Measurements from ENCODE around the gene RPS19. TPM values are rescaled to one million over a fixed set of nuclear protein-coding genes. Genes with fewer than 3 reads are reported as not detected.

RPS19 gene
- total and polyA plus RNA-seq, 4 donors: 1,062 to 2,335 (median 1,709) TPM

DNA sequence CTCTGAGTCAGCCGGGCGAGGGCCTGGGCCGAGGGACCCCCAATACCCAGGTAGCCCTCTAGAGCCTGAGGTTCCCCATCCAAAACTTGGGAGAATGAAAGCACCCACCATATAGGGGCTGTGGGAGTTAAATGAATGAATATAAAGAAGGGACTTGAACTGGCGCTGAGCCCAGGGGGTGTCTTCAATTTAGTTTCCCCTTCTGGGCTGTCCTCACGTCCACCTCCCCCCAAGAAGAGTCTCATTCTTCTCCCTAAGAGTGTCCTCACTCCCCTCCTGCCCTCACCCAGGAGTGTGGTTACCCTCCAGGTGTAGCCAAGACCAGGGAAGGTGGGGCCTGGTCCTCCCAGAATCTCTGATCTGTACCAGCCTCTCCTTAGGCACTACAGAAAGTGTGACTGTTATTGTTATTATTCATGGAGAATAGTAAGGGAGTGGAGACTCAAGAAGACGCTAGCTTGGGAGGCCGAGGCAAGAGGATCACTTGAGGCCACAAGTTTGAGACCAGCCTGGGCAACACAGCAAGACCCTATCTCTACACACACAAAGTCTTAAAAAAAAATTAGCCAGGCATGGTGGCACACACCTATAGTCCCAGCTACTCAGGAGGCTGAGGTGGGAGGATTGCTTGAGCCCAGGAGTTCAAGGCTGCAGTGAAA is 19.7 kb downstream of the RPS19 start:
- Histone ChIP-seq H3K27me3 (ENCODE audit: control insufficient read depth in 1 of 2, insufficient read depth in 2 of 2, low read length in 1 of 2) (no peaks in the 10 kb centered on the region), H3K4me1 (ENCODE audit: control insufficient read depth in 1 of 2, insufficient read depth in 2 of 2, low read length in 2 of 2) (no peaks in the 10 kb centered on the region), H3K36me3 (ENCODE audit: control insufficient read depth in 1 of 2, insufficient read depth in 2 of 2, low read length in 1 of 2) (no peaks in the 10 kb centered on the region), H3K27ac (ENCODE audit: low read depth in 1 of 2, low read length in 2 of 2) (no peak overlapping the region), H3K4me3 (ENCODE audit: low read length in 2 of 2) (no peak overlapping the region), H3K9me3 (ENCODE audit: control insufficient read depth, low read length) (no peaks in the 10 kb centered on the region)
- intact Hi-C loops (cut with DNase I): loop anchor here (5.0 to 10.0 kb wide), 2 partner anchors 75 to 78 kb away; partner anchors contain the start of gene RABAC1 (in 2 of the 2)
- no peak for ATAC-seq (ENCODE audit: low FRiP score)
- DNase-seq: no peak
- 78 to 80% methylated on average over 7 of the region's 7 CpGs for WGBS, 2 donors

DNA sequence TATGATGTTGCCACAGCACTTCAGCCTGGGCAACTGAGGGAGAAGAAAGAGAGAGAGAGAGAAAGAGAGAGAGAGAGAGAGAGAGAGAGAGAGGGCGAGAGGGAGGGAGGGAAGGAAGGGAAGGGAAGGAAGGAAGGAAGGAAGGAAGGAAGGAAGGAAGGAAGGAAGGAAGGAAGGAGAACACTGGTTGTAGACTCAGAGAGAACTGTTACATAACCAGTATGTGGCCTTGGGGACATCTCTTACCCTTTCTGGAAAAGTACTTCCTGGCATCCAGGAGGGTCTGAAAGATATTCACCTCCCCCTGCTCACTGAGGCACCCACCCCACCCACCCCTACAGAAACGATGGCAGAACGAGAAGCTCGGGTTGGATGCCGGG is 20.3 kb downstream of the RPS19 start:
- Histone ChIP-seq H3K27ac (ENCODE audit: low read depth in 1 of 2, low read length in 2 of 2) (no peak overlapping the region), H3K27me3 (ENCODE audit: control insufficient read depth in 1 of 2, insufficient read depth in 2 of 2, low read length in 1 of 2) (no peaks in the 10 kb centered on the region), H3K4me1 (ENCODE audit: control insufficient read depth in 1 of 2, insufficient read depth in 2 of 2, low read length in 2 of 2) (no peaks in the 10 kb centered on the region), H3K4me3 (ENCODE audit: low read length in 2 of 2) (no peak overlapping the region), H3K9me3 (ENCODE audit: control insufficient read depth, low read length) (no peaks in the 10 kb centered on the region), H3K36me3 (ENCODE audit: control insufficient read depth in 1 of 2, insufficient read depth in 2 of 2, low read length in 1 of 2) (no peaks in the 10 kb centered on the region)
- 61 to 65% methylated on average over 4 to 5 of the region's 5 CpGs for WGBS, 2 donors
- intact Hi-C loops (cut with DNase I): loop anchor here (5.0 to 10.0 kb wide), 2 partner anchors 74 to 77 kb away; partner anchors contain the start of gene RABAC1 (in 2 of the 2)
- ATAC-seq (ENCODE audit: low FRiP score) (no peak), DNase-seq (no peak)

DNA sequence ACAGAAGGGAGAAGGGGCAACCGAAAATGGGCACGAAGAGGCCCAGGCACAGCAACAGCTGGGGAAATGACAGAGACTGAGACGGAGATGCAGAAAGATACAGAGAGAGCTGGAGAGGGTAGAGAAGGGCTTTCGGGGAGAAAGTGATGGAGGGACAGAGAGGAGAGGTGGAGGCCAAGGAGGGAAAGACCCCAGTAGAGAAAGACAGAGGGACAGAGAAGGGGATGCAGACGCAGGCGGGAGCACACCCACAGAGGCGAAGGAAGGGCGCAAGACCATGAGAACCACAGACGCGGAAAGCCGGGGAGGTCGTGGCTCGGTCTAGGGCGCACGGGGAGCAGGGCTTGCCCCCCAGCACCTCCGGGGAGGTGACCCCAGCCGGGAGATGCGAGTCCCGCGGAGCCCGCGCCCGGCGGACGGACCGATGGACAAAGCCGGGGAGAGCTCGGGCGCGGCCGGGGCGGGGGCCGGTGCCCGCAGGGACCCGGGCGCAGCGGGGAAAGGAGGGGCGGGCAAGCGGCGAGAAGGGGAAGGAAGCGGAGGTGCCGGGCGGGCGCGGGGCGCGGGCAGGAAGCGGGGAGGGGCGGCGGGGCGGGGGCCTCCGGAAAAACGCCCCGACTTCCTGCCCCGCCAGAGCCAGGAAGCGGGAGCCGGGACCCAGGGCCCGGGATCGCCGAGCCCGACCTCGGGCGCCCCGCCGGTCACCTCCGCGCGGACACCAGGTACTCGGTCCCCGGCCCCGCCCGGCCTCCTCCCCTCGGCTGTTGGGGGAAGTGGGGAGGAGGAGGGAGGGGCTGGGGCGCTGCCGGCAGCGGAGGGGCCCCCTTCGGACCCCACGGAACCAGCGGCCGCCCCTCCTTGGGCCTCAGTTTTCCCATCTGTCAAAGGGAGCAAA is 22.8 kb downstream of the RPS19 start, which contains the start of gene ARHGEF1:
Gene ARHGEF1, plus strand, starts transcription at position 617 of the 895 bp plus-strand sequence. CDS start 4,899 bp downstream, outside the sequence.
- peak; percentile 23 for ATAC-seq (ENCODE audit: low FRiP score)
- peak within 1 kb of the TSS in 1 of 2 donors; percentile 16 for H3K27ac ChIP-seq (ENCODE audit: low read depth in 1 of 2, low read length in 2 of 2)
- H3K27me3 ChIP-seq (ENCODE audit: control insufficient read depth in 1 of 2, insufficient read depth in 2 of 2, low read length in 1 of 2): no peaks in the 10 kb centered on the region
- WGBS, 2 donors: 2 to 6% methylated on average over 24 to 80 of the region's 80 CpGs
- no peaks in the 10 kb centered on the region for H3K9me3 ChIP-seq (ENCODE audit: control insufficient read depth, low read length)
- H3K4me3 ChIP-seq (ENCODE audit: low read length in 2 of 2): peak within 1 kb of the TSS; percentile 95 to 96
- H3K36me3 ChIP-seq (ENCODE audit: control insufficient read depth in 1 of 2, insufficient read depth in 2 of 2, low read length in 1 of 2): no peaks in the 10 kb centered on the region
- peak; percentile 77 to 90 for DNase-seq
- intact Hi-C loops (cut with DNase I): loop anchor here (1.0 to 10.0 kb wide), 3 partner anchors 23 to 74 kb away; partner anchors contain the start of genes RABAC1 (in 2 of the 2) and RPS19 (in 1 of the 2)
- H3K4me1 ChIP-seq (ENCODE audit: control insufficient read depth in 1 of 2, insufficient read depth in 2 of 2, low read length in 2 of 2): no peaks in the 10 kb centered on the region

DNA sequence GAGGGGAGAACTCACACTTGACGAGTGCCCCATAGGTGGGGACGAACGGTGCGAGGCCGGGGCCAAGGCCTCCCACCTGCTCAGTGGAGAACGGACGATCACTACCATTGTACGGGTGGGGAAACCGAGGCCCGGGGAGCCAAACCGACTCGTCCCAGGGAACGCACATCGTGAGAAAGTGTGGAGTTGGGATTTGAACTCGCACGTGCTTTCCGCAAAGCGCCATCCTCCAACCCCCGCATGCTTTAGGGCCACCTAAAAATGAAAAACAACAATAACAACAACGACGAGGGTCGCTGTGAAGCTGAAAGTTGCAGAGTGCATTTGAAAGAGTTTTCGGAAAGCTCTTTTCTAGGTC is 23.4 kb downstream of the RPS19 start:
- no peaks in the 10 kb centered on the region for H3K9me3 ChIP-seq (ENCODE audit: control insufficient read depth, low read length)
- intact Hi-C loops (cut with DNase I): loop anchor here (5.0 to 10.0 kb wide), 2 partner anchors 71 to 74 kb away; partner anchors contain the start of gene RABAC1 (in 2 of the 2)
- WGBS, 2 donors: 1% methylated on average over 23 of the region's 23 CpGs
- ATAC-seq (ENCODE audit: low FRiP score): no peak
- no peaks in the 10 kb centered on the region for H3K4me1 ChIP-seq (ENCODE audit: control insufficient read depth in 1 of 2, insufficient read depth in 2 of 2, low read length in 2 of 2)
- H3K27ac ChIP-seq (ENCODE audit: low read depth in 1 of 2, low read length in 2 of 2): no peak overlapping the region
- peak overlapping the region; percentile 95 to 96 for H3K4me3 ChIP-seq (ENCODE audit: low read length in 2 of 2)
- no peaks in the 10 kb centered on the region for H3K36me3 ChIP-seq (ENCODE audit: control insufficient read depth in 1 of 2, insufficient read depth in 2 of 2, low read length in 1 of 2)
- no peak for DNase-seq
- no peaks in the 10 kb centered on the region for H3K27me3 ChIP-seq (ENCODE audit: control insufficient read depth in 1 of 2, insufficient read depth in 2 of 2, low read length in 1 of 2)

DNA sequence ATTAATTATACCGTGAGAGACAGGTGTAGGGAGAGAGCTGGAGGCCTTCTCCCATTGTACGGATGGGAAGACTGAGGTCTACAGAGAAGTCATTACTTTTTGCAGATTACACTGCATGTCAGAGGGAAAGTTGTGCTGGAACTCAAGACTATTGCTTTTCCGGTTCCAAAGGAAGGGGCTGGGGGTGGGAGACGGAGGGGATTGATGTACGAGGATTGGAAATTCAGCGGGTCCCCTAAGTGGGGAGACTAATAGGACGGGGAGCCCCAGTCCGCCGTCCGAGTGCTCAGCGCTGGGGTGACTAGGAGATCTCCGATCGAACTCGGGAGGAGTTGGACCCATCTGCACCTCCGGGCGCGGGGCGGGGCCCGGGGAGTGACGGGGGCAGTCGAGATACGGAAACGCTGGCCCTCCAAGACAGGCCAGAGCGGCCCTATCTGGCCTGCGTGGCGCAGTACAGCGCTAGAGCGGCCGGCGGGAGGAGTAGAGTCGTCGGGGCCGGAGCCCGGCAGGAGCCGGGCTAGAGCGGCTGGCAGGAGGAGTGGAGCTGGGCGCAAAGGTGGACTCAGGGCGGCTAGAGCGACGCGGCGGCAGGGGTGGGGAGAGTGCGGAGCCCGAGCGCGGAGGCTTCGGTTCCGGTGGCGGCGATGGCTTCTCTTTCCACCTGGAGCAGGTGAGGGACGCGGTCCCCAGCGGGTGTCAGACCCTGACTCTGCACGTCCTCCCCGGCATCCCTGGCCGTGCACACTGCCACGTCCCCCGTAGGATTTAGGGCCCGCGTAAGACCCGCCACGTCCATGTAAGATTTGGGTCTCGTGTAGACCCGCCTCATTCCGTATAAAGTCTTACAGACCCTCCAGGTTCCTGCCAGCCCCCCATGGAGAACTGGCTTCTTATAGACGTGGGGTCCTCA is 24.0 kb downstream of the RPS19 start:
- Histone ChIP-seq H3K9me3 (ENCODE audit: control insufficient read depth, low read length) (no peaks in the 10 kb centered on the region), H3K4me3 (ENCODE audit: low read length in 2 of 2) (peak overlapping the region; percentile 95 to 96), H3K36me3 (ENCODE audit: control insufficient read depth in 1 of 2, insufficient read depth in 2 of 2, low read length in 1 of 2) (no peaks in the 10 kb centered on the region), H3K4me1 (ENCODE audit: control insufficient read depth in 1 of 2, insufficient read depth in 2 of 2, low read length in 2 of 2) (no peaks in the 10 kb centered on the region), H3K27me3 (ENCODE audit: control insufficient read depth in 1 of 2, insufficient read depth in 2 of 2, low read length in 1 of 2) (no peaks in the 10 kb centered on the region), H3K27ac (ENCODE audit: low read depth in 1 of 2, low read length in 2 of 2) (no peak overlapping the region)
- DNase-seq (peak; percentile 97 to 98), ATAC-seq (ENCODE audit: low FRiP score) (peak; percentile 98)
- intact Hi-C loops (cut with DNase I): loop anchor here (1.0 to 10.0 kb wide), 3 partner anchors 25 to 73 kb away; partner anchors contain the start of gene RABAC1 (in 2 of the 2)
- 0 to 1% methylated on average over 66 of the region's 66 CpGs for WGBS, 2 donors

DNA sequence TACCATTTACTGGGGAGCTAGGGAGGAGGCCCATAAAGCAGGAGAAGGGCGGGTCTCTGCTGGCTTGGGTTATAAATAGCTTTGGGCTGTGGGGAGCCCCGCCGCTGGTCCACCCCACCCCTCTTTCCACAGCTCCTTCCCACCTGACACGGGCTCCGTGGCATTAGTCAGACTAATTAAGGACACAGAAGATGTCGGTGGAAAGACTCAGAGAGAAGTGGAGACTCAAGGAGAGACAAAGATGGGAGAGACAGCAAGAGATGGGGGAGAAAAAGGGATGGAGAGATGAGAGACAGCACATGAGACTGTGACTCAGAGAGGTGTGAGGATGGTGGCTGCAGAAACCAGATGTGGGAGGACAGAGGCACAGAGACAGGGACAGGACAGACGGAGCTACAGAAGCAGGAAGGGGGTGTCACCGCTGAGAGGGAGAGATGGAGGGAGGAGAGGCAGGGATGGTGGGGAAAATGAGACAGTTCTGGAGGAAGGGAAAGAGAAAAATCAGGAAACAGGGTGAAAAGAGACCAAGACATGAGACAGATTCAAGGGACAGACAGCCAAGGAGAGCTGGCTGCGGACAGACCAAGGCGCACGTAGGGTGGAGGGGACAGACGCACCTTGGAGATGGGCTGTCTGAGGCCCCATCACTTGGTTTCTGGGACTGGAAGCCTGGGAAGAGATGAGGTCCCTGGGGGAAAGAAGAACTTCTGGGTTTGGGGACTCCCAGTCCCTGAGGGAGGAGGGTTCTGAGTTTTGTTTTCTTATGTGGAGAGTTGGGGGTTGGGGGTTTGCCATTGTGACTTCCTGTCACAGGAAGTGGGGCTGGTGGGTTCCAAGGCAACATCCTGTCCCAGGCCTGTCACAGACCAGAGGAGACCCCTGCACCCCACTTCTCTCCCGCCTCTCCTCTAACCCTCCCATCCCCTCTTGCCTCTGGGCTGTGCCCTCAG is 27.0 kb downstream of the RPS19 start:
- intact Hi-C loops (cut with DNase I): loop anchor here in 1 of 2 donors (10.0 kb wide), 1 partner anchor 68 kb away; the partner anchor contains the start of gene RABAC1
- Histone ChIP-seq H3K9me3 (ENCODE audit: control insufficient read depth, low read length) (no peaks in the 10 kb centered on the region), H3K27ac (ENCODE audit: low read depth in 1 of 2, low read length in 2 of 2) (no peak overlapping the region), H3K36me3 (ENCODE audit: control insufficient read depth in 1 of 2, insufficient read depth in 2 of 2, low read length in 1 of 2) (no peaks in the 10 kb centered on the region), H3K27me3 (ENCODE audit: control insufficient read depth in 1 of 2, insufficient read depth in 2 of 2, low read length in 1 of 2) (no peaks in the 10 kb centered on the region), H3K4me1 (ENCODE audit: control insufficient read depth in 1 of 2, insufficient read depth in 2 of 2, low read length in 2 of 2) (no peaks in the 10 kb centered on the region), H3K4me3 (ENCODE audit: low read length in 2 of 2) (no peak overlapping the region)
- no peak for DNase-seq
- ATAC-seq (ENCODE audit: low FRiP score): no peak
- WGBS, 2 donors: 74 to 75% methylated on average over 13 of the region's 13 CpGs

DNA sequence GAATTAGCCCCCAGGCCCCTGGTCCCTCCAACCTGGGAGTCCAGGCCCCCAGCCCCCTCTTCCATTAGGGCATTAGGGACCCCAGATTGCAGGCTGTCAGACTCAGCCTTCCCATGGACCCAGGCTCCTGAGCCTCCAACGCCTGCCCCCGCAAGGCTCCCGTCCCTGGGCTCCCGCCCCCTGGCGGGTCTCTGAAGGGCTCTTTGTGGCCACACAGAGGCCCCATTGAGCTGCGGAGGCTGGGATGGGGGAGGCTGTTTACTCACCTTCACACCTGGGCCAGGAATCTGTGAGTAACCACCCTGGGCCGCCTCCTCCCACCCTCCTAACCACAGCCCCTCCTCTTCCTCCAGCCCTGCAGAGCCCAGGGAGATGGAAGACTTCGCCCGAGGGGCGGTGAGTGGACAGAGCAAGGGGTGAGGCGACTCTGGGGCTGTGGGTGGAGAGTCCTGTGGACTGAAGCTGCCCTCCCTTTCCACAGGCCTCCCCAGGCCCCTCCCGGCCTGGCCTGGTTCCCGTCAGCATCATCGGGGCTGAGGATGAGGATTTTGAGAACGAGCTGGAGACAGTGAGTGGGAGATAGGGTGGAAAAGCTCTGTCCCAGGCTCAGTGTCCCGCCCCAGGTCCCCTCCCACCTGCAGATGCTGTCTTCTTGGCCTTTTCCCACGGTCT is 27.8 kb downstream of the RPS19 start:
- ATAC-seq (ENCODE audit: low FRiP score): no peak
- no peak for DNase-seq
- intact Hi-C loops (cut with DNase I): loop anchor here in 1 of 2 donors (10.0 kb wide), 1 partner anchor 67 kb away; the partner anchor contains the start of gene RABAC1
- Histone ChIP-seq H3K27ac (ENCODE audit: low read depth in 1 of 2, low read length in 2 of 2) (no peak overlapping the region), H3K9me3 (ENCODE audit: control insufficient read depth, low read length) (no peaks in the 10 kb centered on the region), H3K36me3 (ENCODE audit: control insufficient read depth in 1 of 2, insufficient read depth in 2 of 2, low read length in 1 of 2) (peaks cover 0 to 1% of the 10 kb centered on the region in 2 donors), H3K27me3 (ENCODE audit: control insufficient read depth in 1 of 2, insufficient read depth in 2 of 2, low read length in 1 of 2) (no peaks in the 10 kb centered on the region), H3K4me3 (ENCODE audit: low read length in 2 of 2) (no peak overlapping the region), H3K4me1 (ENCODE audit: control insufficient read depth in 1 of 2, insufficient read depth in 2 of 2, low read length in 2 of 2) (no peaks in the 10 kb centered on the region)
- 58 to 67% methylated on average over 15 to 17 of the region's 17 CpGs for WGBS, 2 donors
